ENCODE measurements around the gene BAG1. TPM values are rescaled to one million over a fixed set of nuclear protein-coding genes. Genes with fewer than 3 reads are reported as not detected.

BAG1 gene
- total RNA-seq, 4 donors from 2014 or later = 63.6 to 140 (median 70.8) TPM

- peaks cover 22% of the 10 kb centered on the region for H3K4me1 ChIP-seq
- no peak for DNase-seq (ENCODE audit: low spot score in 2 of 2)
- no peaks in the 10 kb centered on the region for H3K27me3 ChIP-seq
- no peak overlapping the region for H3K4me3 ChIP-seq
- TF ChIP-seq, protein P1, sequence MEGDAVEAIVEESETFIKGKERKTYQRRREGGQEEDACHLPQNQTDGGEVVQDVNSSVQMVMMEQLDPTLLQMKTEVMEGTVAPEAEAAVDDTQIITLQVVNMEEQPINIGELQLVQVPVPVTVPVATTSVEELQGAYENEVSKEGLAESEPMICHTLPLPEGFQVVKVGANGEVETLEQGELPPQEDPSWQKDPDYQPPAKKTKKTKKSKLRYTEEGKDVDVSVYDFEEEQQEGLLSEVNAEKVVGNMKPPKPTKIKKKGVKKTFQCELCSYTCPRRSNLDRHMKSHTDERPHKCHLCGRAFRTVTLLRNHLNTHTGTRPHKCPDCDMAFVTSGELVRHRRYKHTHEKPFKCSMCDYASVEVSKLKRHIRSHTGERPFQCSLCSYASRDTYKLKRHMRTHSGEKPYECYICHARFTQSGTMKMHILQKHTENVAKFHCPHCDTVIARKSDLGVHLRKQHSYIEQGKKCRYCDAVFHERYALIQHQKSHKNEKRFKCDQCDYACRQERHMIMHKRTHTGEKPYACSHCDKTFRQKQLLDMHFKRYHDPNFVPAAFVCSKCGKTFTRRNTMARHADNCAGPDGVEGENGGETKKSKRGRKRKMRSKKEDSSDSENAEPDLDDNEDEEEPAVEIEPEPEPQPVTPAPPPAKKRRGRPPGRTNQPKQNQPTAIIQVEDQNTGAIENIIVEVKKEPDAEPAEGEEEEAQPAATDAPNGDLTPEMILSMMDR (IDR thresholded peaks at IDR 0.05) = no peak
- TF ChIP-seq POLR2A (IDR thresholded peaks at IDR 0.05) = no peak
- peaks cover 36% of the 10 kb centered on the region for H3K36me3 ChIP-seq
- WGBS = 80% methylated on average over 5 of the region's 5 CpGs
- H3K9me3 ChIP-seq = no peaks in the 10 kb centered on the region
- H3K27ac ChIP-seq = no peak overlapping the region
Observed at GRCh38 chr9:33285502-33285901, 21.0 kb upstream of the BAG1 start.

DNA sequence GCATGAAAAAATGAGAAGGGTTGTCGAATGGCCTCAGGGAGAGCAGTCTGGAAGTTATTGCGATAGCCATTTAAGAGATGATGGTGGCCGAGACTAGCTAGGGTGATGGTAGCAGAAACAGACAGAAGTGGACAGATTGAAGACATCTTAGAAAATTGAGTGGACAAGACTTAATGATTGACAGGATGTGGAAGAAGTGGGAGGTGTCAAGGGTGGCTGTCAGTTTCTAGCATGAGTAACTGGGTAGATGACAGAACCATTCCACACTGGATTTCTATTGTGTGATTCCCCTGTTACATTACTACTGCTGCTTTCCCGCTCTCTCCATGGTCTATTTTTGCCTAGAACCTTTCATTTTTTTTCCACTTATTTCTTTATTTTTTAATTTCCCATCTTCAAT is 13.0 kb upstream of the BAG1 start:
- 94% methylated on average over 4 of the region's 4 CpGs for WGBS
- H3K27ac ChIP-seq = no peak overlapping the region
- H3K4me3 ChIP-seq = no peak overlapping the region
- no peaks in the 10 kb centered on the region for H3K27me3 ChIP-seq
- no peaks in the 10 kb centered on the region for H3K9me3 ChIP-seq
- H3K36me3 ChIP-seq = peaks cover 96% of the 10 kb centered on the region
- no peak for DNase-seq (ENCODE audit: low spot score in 2 of 2)
- H3K4me1 ChIP-seq = no peaks in the 10 kb centered on the region
- TF ChIP-seq, protein P1 (IDR thresholded peaks at IDR 0.05) = no peak
- TF ChIP-seq EP300 (IDR thresholded peaks at IDR 0.05) (no peak), POLR2AphosphoS5 (IDR thresholded peaks at IDR 0.05) (no peak), POLR2A (IDR thresholded peaks at IDR 0.05) (no peak)

- Histone ChIP-seq H3K4me3 (no peak overlapping the region), H3K27ac (no peak overlapping the region), H3K4me1 (no peaks in the 10 kb centered on the region), H3K27me3 (no peaks in the 10 kb centered on the region), H3K36me3 (peaks cover 96% of the 10 kb centered on the region), H3K9me3 (no peaks in the 10 kb centered on the region)
- no peak for DNase-seq (ENCODE audit: low spot score in 2 of 2)
- TF ChIP-seq EP300 (IDR thresholded peaks at IDR 0.05) (no peak), POLR2AphosphoS5 (IDR thresholded peaks at IDR 0.05) (no peak), POLR2A (IDR thresholded peaks at IDR 0.05) (no peak)
- TF ChIP-seq, protein P1 (IDR thresholded peaks at IDR 0.05) = no peak
- 96% methylated on average over 2 of the region's 2 CpGs for WGBS
Observed at GRCh38 chr9:33273972-33274328, 9.4 kb upstream of the BAG1 start.

GRCh38 chr9:33273266-33273971 is 8.9 kb upstream of the BAG1 start:
- DNase-seq (ENCODE audit: low spot score in 2 of 2) = no peak
- 72% methylated on average over 3 of the region's 3 CpGs for WGBS

GRCh38 chr9:33272061-33272460 is 7.6 kb upstream of the BAG1 start:
- peaks cover 92% of the 10 kb centered on the region for H3K36me3 ChIP-seq
- TF ChIP-seq POLR2A (IDR thresholded peaks at IDR 0.05) (no peak), EP300 (IDR thresholded peaks at IDR 0.05) (no peak)
- peaks cover 3% of the 10 kb centered on the region for H3K4me1 ChIP-seq
- DNase-seq (ENCODE audit: low spot score in 2 of 2) = no peak
- no peaks in the 10 kb centered on the region for H3K27me3 ChIP-seq
- H3K9me3 ChIP-seq = no peaks in the 10 kb centered on the region
- no peak overlapping the region for H3K4me3 ChIP-seq
- 94% methylated on average over 1 of the region's 1 CpG for WGBS
- H3K27ac ChIP-seq = no peak overlapping the region

More at GRCh38 chr9:33273266-33273971, 8.9 kb upstream of the BAG1 start:
- H3K27ac ChIP-seq = no peak overlapping the region
- H3K36me3 ChIP-seq = peaks cover 96% of the 10 kb centered on the region
- no peak overlapping the region for H3K4me3 ChIP-seq
- no peaks in the 10 kb centered on the region for H3K4me1 ChIP-seq
- H3K27me3 ChIP-seq = no peaks in the 10 kb centered on the region
- TF ChIP-seq, protein P1 (IDR thresholded peaks at IDR 0.05) = no peak
- TF ChIP-seq EP300 (IDR thresholded peaks at IDR 0.05) (no peak), POLR2AphosphoS5 (IDR thresholded peaks at IDR 0.05) (no peak), POLR2A (IDR thresholded peaks at IDR 0.05) (no peak)
- H3K9me3 ChIP-seq = no peaks in the 10 kb centered on the region

DNA sequence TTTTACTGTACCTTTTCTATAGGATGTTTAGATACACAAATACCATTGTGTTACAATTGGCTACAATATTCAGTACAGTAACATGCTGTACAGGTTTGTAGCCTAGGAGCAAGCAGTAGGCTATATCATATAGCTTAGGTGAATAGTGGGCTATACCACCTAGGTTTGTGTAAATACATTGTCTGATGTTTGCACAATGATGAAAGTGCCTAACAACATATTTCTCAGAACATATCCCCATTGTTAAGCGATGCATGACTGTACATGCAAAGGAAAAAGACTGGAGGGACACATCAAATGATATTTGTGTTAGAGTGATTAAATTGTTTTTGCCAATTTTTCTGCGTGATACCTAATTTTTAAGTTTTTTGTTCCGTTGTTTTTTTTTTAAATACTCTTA is 5.6 kb upstream of the BAG1 start:
- TF ChIP-seq POLR2A (IDR thresholded peaks at IDR 0.05) = no peak
- no peak for TF ChIP-seq EP300 (IDR thresholded peaks at IDR 0.05)
- TF ChIP-seq, protein P1 (IDR thresholded peaks at IDR 0.05) = no peak
- TF ChIP-seq POLR2AphosphoS5 (IDR thresholded peaks at IDR 0.05) = no peak
- peaks cover 84% of the 10 kb centered on the region for H3K36me3 ChIP-seq
- WGBS = 96% methylated on average over 3 of the region's 3 CpGs
- H3K27me3 ChIP-seq = no peaks in the 10 kb centered on the region
- no peak overlapping the region for H3K4me3 ChIP-seq
- DNase-seq (ENCODE audit: low spot score in 2 of 2) = no peak
- no peaks in the 10 kb centered on the region for H3K9me3 ChIP-seq
- H3K4me1 ChIP-seq = peaks cover 21% of the 10 kb centered on the region
- no peak overlapping the region for H3K27ac ChIP-seq
